A549 (cell line): ENCODE results near the gene SEC14L5. TPM values are rescaled to one million over a fixed set of nuclear protein-coding genes. Genes with fewer than 3 reads are reported as not detected.
A peak's percentile ranks its signal among the peaks of the same experiment; 100 is the strongest.

ENCODE experiments used
- ATAC-seq, 2 experiments: fragments of 200-7000 bp in 1 of 2; fragments of >200 bp in 1 of 2; cut with Nextera tagmentation in 1 of 2; cut with Tn5 transposase in 1 of 2; 3 replicates each; pipeline versions ENCODE4 v1.8.0 to v1.9.1; 2018 to 2020; ENCODE audit warnings: mild to moderate bottlenecking in 1 of 2, moderate library complexity in 1 of 2
- CTCF ChIA-PET: fragments of 300-600 bp; sonication (Branson Sonifier 250); formaldehyde crosslinking; extraction: SDS; loops from one replicate; lab custom pipeline; 2021; ENCODE audit warnings: antibody characterized with exemption, inconsistent platforms; lab: Yijun Ruan, JAX
- POLR2A ChIA-PET: fragments of 350-600 bp; formaldehyde crosslinking; extraction: SDS; loops from one replicate; lab custom pipeline; 2021; ENCODE audit warnings: antibody characterized with exemption, inconsistent platforms; lab: Yijun Ruan, JAX
- DNase-seq, 2 experiments: peaks; one replicate each; pipeline versions ENCODE4 v3.0.0 to v3.0.0-alpha.2; 2011 to 2016; ENCODE audit warnings: low read depth in 1 of 2, low spot score in 1 of 2
- FAIRE-seq: peaks from 2 replicates; lab custom pipeline; 2011; peaks lifted over from hg19 to GRCh38; lab: Jason Lieb, UNC
- H3K27ac ChIP-seq, 2 experiments: fragments of >200 bp; sonication (Bioruptor Twin); formaldehyde crosslinking; 3 replicates each; pipeline ENCODE4 v1.5.1; 2016 to 2017
- H3K4me1 ChIP-seq: fragments of >200 bp; sonication (Bioruptor Twin); formaldehyde crosslinking; 3 replicates; pipeline ENCODE4 v1.6.1; 2016
- H3K4me2 ChIP-seq: fragments of >200 bp; sonication (Bioruptor Twin); formaldehyde crosslinking; 3 replicates; pipeline ENCODE4 v1.6.1; 2016
- H3K4me3 ChIP-seq: fragments of >200 bp; sonication (Bioruptor Twin); formaldehyde crosslinking; 3 replicates; pipeline ENCODE4 v1.5.1; 2016
- H3K9me3 ChIP-seq: fragments of >200 bp; sonication (Bioruptor Twin); formaldehyde crosslinking; 3 replicates; pipeline ENCODE4 v1.6.1; 2016
- CHD2 ChIP-seq: fragments of 150-350 bp; IDR thresholded peaks from 2 replicates; pipeline ENCODE4 v1.6.1; 2014; ENCODE audit warnings: low read length; ENCODE audit not compliant: partially characterized antibody
- EHMT2 ChIP-seq: fragments of 200-600 bp; sonication (generic); IDR thresholded peaks from 2 replicates; pipeline ENCODE4 v1.6.1; 2016; ENCODE audit warnings: antibody characterized with exemption, low read depth, mild to moderate bottlenecking, moderate library complexity
- FOSL2 ChIP-seq, 2 experiments: fragments of 450-650 bp in 1 of 2; fragments of >200 bp in 1 of 2; sonication (Bioruptor Twin) in 1 of 2; formaldehyde crosslinking; IDR thresholded peaks; 2 replicates each; pipeline versions ENCODE4 v1.5.0 to v1.6.1; 2016 to 2020; ENCODE audit warnings: mild to moderate bottlenecking in 1 of 2, moderate library complexity in 1 of 2
- HOXB5 ChIP-seq: fragments of 250-450 bp; sonication (Bioruptor Pico); IDR thresholded peaks from 2 replicates; pipeline ENCODE4 v1.5.0; 2020; ENCODE audit warnings: mild to moderate bottlenecking, moderate library complexity
- JUNB ChIP-seq: fragments of >200 bp; sonication (Bioruptor Twin); formaldehyde crosslinking; IDR thresholded peaks from 2 replicates; pipeline ENCODE4 v1.6.1; 2016
- KDM5A ChIP-seq: fragments of 200-600 bp; sonication (generic); IDR thresholded peaks from 2 replicates; pipeline ENCODE4 v1.6.1; 2016; ENCODE audit warnings: antibody characterized with exemption, mild to moderate bottlenecking
- MAFK ChIP-seq: fragments of 450-650 bp; IDR thresholded peaks from 2 replicates; pipeline ENCODE4 v1.6.1; 2014; ENCODE audit not compliant: partially characterized antibody
- MYC ChIP-seq: IDR thresholded peaks from 2 replicates; pipeline ENCODE4 v1.6.1; 2012; ENCODE audit warnings: mild to moderate bottlenecking, inconsistent platforms, low read length, improper control_type of control experiment, borderline replicate concordance
- NR3C1 ChIP-seq: fragments of >200 bp; sonication (Bioruptor Twin); formaldehyde crosslinking; IDR thresholded peaks from 3 replicates; pipeline ENCODE4 v1.6.1; 2017
- PHF8 ChIP-seq: fragments of 200-600 bp; sonication (generic); IDR thresholded peaks from 2 replicates; pipeline ENCODE4 v1.6.1; 2016; ENCODE audit warnings: low read depth, mild to moderate bottlenecking, antibody characterized with exemption, moderate library complexity, borderline replicate concordance
- POLR2A ChIP-seq: IDR thresholded peaks from 2 replicates; pipeline ENCODE4 v1.6.1; 2012; ENCODE audit warnings: mild to moderate bottlenecking, low read length
- POLR2AphosphoS2 ChIP-seq: conservative IDR thresholded peaks from 2 replicates; pipeline ENCODE4 v1.6.1; 2012; ENCODE audit warnings: low read length, improper control_type of control experiment, inconsistent platforms
- RFX5 ChIP-seq: fragments of 450-650 bp; IDR thresholded peaks from 2 replicates; pipeline ENCODE4 v1.7.1; 2014; ENCODE audit warnings: antibody characterized with exemption, mild to moderate bottlenecking, moderate library complexity
- SMC3 ChIP-seq: fragments of >200 bp; sonication (Bioruptor Twin); formaldehyde crosslinking; IDR thresholded peaks from 3 replicates; pipeline ENCODE4 v1.6.1; 2018; ENCODE audit warnings: inconsistent platforms
- ZFP36 ChIP-seq: fragments of 450-650 bp; IDR thresholded peaks from 2 replicates; pipeline ENCODE4 v1.6.1; 2014; ENCODE audit warnings: borderline replicate concordance; ENCODE audit not compliant: partially characterized antibody
- WGBS: methylation state at CpG from one replicate; pipeline ENCODE4 v1.1.6; 2017; ENCODE audit errors: missing lambda C conversion rate; 5-methylcytosine and 5-hydroxymethylcytosine counted together
- polyA plus RNA-seq, 4 experiments: library from polyadenylated mRNA; depleted of rRNA in 3 of 4; stranded (reverse); fragments of >200 nt; fragmentation: RNase III in 1 of 4; extraction: RNeasy Plus Mini Kit Qiagen cat#74134 plus additional on column Dnase treatment in 1 of 4; gene quantifications; 2 replicates in 3 of 4; 3 replicates in 1 of 4; pipeline ENCODE4 v1.2.3, GENCODE V29; 2011 to 2017
- TF ChIP-seq, protein P1 (sequence below): fragments of >200 bp; sonication (Bioruptor Twin); formaldehyde crosslinking; IDR thresholded peaks from 2 replicates; pipeline ENCODE4 v1.6.1; 2016
- TF ChIP-seq, protein P2 (sequence below): fragments of >200 bp; sonication (Bioruptor Twin); formaldehyde crosslinking; IDR thresholded peaks from 3 replicates; pipeline ENCODE4 v1.6.1; 2016
- TF ChIP-seq, protein P3 (sequence below): fragments of 250-450 bp; sonication (Bioruptor Pico); IDR thresholded peaks from 2 replicates; pipeline ENCODE4 v1.5.0; 2020; ENCODE audit warnings: low read depth, mild to moderate bottlenecking, moderate library complexity
- TF ChIP-seq, protein P4 (sequence below): fragments of 250-450 bp; sonication (Bioruptor Pico); IDR thresholded peaks from 2 replicates; pipeline ENCODE4 v1.5.0; 2021; ENCODE audit warnings: mild to moderate bottlenecking, moderate library complexity, borderline replicate concordance
- TF ChIP-seq, protein P5 (sequence below): IDR thresholded peaks from 2 replicates; pipeline ENCODE4 v1.6.1; 2012; ENCODE audit warnings: low read depth, borderline replicate concordance
- TF ChIP-seq, protein P6 (sequence below): fragments of >200 bp; sonication (Bioruptor Twin); formaldehyde crosslinking; IDR thresholded peaks from 3 replicates; pipeline ENCODE4 v1.5.1; 2016
- TF ChIP-seq, protein P7 (sequence below): fragments of 150-350 bp; IDR thresholded peaks from 2 replicates; pipeline ENCODE4 v1.6.1; 2014; ENCODE audit warnings: low read depth, mild to moderate bottlenecking, low read length

SEC14L5 gene
- polyA plus RNA-seq, 2 of the 4 experiments (the other 2 are of a cell fraction) = 0.03 to 0.05 TPM

DNA sequence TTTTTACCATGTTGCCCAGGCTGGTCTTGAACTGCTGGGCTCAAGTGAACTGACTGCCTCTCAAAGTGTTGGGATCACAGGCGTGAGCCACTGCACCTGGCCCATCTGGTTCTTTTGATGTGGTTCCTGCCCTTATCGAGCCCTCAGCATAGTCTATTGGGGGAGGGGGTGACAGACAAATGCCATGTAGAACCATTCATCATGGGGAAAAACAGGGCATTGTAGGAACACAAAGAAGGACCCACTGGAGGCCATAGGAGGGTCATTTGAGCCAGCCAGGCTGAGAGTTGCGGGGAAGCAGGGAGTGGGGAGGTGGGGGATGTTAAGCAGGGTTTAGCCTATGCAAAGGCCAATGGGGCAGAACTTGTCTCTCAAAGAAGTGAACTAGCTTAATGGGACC, 11.9 kb downstream of the SEC14L5 start:
- FAIRE-seq (no peak), DNase-seq (no peak), ATAC-seq (no peak)
- Histone ChIP-seq H3K9me3 (no peaks in the 10 kb centered on the region), H3K4me2 (no peak overlapping the region), H3K4me3 (no peak overlapping the region), H3K4me1 (no peaks in the 10 kb centered on the region), H3K27ac (no peak overlapping the region)
- ChIA-PET POLR2A (no interaction called here), CTCF (interaction anchor here (0.5 to 1.3 kb wide), 2 partner anchors 122 to 249 kb away, joined by 3 read pairs; no protein-coding TSS in a partner anchor)
- 47% methylated on average over 3 of the region's 3 CpGs for WGBS
- TF ChIP-seq, protein P1, sequence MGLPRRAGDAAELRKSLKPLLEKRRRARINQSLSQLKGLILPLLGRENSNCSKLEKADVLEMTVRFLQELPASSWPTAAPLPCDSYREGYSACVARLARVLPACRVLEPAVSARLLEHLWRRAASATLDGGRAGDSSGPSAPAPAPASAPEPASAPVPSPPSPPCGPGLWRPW = no peak
- TF ChIP-seq, protein P2, sequence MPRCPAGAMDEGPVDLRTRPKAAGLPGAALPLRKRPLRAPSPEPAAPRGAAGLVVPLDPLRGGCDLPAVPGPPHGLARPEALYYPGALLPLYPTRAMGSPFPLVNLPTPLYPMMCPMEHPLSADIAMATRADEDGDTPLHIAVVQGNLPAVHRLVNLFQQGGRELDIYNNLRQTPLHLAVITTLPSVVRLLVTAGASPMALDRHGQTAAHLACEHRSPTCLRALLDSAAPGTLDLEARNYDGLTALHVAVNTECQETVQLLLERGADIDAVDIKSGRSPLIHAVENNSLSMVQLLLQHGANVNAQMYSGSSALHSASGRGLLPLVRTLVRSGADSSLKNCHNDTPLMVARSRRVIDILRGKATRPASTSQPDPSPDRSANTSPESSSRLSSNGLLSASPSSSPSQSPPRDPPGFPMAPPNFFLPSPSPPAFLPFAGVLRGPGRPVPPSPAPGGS = no peak
- TF ChIP-seq, protein P3, sequence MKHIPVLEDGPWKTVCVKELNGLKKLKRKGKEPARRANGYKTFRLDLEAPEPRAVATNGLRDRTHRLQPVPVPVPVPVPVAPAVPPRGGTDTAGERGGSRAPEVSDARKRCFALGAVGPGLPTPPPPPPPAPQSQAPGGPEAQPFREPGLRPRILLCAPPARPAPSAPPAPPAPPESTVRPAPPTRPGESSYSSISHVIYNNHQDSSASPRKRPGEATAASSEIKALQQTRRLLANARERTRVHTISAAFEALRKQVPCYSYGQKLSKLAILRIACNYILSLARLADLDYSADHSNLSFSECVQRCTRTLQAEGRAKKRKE = no peak
- TF ChIP-seq PHF8 (no peak), KDM5A (no peak), POLR2A (no peak), CHD2 (no peak), HOXB5 (CRISPR knock-in tag) (no peak), ZFP36 (no peak), SMC3 (no peak)

DNA sequence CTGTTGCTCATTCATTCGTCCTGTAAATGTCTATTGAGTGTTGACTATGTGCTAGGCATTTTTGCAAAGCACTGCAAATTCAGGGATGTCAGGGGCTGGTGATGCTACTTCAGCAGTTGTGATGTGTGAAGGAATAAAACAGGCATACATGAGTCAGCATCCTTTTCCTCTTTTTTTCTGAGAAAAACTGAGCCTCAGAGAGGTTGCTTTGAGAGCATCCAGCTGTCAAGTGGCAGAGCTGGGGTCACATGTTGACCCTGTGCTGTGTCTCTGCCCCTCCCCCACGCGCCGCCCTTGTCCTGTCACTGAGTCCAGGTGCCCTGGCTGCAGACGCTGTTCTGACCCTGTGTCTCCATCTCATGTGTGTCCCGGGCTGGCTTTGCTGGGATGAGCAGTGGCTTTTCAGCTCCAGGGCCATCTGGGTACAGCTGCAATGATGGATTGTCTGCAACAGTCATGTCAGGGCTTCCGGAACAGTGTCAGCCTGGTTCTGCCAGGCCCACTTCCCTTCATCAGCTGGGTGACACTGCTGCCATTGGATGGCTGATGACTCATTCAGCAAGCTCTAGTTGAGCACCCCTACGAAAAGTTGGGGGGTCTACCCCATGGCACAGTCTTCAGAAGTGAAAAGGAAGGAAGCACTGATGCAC, 14.9 kb downstream of the SEC14L5 start:
- H3K27ac ChIP-seq = no peak overlapping the region
- ChIA-PET POLR2A (no interaction called here), CTCF (interaction anchor here (0.6 to 1.0 kb wide), 2 partner anchors 16 to 17 kb away, joined by 3 read pairs; no protein-coding TSS in a partner anchor)
- H3K4me1 ChIP-seq = no peaks in the 10 kb centered on the region
- no peaks in the 10 kb centered on the region for H3K9me3 ChIP-seq
- no peak overlapping the region for H3K4me3 ChIP-seq
- no peak overlapping the region for H3K4me2 ChIP-seq
- FAIRE-seq (no peak), ATAC-seq (no peak), DNase-seq (no peak)
- 35% methylated on average over 8 of the region's 8 CpGs for WGBS
- TF ChIP-seq MAFK (peak; percentile 24), RFX5 (no peak)

DNA sequence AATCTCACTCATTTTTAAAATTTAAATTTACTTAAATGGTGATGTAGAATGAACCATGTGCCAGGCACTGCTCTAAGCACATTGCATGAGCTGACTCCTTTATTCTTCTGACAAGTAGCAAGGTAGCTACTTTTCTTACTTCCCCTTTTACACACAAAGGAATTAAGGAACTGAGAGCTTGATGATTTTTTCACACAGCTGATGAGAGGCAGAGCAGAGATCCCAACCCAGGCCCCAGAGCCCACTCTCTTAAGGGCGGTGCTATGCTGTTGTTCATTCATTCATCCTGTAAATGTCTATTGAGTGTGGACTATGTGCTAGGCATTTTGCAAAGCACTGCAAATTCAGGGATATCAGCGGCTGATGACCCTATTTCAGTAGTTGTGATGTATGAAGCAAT, 17.9 kb downstream of the SEC14L5 start:
- FAIRE-seq (no peak), DNase-seq (no peak), ATAC-seq (no peak)
- Histone ChIP-seq H3K4me2 (no peak overlapping the region), H3K9me3 (no peaks in the 10 kb centered on the region), H3K4me1 (no peaks in the 10 kb centered on the region), H3K4me3 (no peak overlapping the region), H3K27ac (no peak overlapping the region)
- no peak for TF ChIP-seq ZFP36
- TF ChIP-seq NR3C1 = no peak
- no peak for TF ChIP-seq MYC
- TF ChIP-seq FOSL2 (IDR thresholded peaks at IDR 0.05) = no peak
- TF ChIP-seq FOSL2 (CRISPR knock-in tag; IDR thresholded peaks at IDR 0.05) = no peak
- TF ChIP-seq, protein P4, sequence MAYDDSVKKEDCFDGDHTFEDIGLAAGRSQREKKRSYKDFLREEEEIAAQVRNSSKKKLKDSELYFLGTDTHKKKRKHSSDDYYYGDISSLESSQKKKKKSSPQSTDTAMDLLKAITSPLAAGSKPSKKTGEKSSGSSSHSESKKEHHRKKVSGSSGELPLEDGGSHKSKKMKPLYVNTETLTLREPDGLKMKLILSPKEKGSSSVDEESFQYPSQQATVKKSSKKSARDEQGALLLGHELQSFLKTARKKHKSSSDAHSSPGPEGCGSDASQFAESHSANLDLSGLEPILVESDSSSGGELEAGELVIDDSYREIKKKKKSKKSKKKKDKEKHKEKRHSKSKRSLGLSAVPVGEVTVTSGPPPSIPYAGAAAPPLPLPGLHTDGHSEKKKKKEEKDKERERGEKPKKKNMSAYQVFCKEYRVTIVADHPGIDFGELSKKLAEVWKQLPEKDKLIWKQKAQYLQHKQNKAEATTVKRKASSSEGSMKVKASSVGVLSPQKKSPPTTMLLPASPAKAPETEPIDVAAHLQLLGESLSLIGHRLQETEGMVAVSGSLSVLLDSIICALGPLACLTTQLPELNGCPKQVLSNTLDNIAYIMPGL (CRISPR knock-in tag) = no peak
- no peak for TF ChIP-seq EHMT2
- no peak for TF ChIP-seq HOXB5 (CRISPR knock-in tag)
- TF ChIP-seq, protein P5, sequence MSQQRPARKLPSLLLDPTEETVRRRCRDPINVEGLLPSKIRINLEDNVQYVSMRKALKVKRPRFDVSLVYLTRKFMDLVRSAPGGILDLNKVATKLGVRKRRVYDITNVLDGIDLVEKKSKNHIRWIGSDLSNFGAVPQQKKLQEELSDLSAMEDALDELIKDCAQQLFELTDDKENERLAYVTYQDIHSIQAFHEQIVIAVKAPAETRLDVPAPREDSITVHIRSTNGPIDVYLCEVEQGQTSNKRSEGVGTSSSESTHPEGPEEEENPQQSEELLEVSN = no peak
- no peak for TF ChIP-seq JUNB
- TF ChIP-seq, protein P6, sequence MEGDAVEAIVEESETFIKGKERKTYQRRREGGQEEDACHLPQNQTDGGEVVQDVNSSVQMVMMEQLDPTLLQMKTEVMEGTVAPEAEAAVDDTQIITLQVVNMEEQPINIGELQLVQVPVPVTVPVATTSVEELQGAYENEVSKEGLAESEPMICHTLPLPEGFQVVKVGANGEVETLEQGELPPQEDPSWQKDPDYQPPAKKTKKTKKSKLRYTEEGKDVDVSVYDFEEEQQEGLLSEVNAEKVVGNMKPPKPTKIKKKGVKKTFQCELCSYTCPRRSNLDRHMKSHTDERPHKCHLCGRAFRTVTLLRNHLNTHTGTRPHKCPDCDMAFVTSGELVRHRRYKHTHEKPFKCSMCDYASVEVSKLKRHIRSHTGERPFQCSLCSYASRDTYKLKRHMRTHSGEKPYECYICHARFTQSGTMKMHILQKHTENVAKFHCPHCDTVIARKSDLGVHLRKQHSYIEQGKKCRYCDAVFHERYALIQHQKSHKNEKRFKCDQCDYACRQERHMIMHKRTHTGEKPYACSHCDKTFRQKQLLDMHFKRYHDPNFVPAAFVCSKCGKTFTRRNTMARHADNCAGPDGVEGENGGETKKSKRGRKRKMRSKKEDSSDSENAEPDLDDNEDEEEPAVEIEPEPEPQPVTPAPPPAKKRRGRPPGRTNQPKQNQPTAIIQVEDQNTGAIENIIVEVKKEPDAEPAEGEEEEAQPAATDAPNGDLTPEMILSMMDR = no peak
- TF ChIP-seq, protein P3 = no peak
- TF ChIP-seq, protein P7, sequence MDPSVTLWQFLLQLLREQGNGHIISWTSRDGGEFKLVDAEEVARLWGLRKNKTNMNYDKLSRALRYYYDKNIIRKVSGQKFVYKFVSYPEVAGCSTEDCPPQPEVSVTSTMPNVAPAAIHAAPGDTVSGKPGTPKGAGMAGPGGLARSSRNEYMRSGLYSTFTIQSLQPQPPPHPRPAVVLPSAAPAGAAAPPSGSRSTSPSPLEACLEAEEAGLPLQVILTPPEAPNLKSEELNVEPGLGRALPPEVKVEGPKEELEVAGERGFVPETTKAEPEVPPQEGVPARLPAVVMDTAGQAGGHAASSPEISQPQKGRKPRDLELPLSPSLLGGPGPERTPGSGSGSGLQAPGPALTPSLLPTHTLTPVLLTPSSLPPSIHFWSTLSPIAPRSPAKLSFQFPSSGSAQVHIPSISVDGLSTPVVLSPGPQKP = no peak
- TF ChIP-seq POLR2AphosphoS2 = no peak
- ChIA-PET POLR2A (no interaction called here), CTCF (interaction anchor here (1.0 kb wide), 1 partner anchor 20 kb away, joined by 3 read pairs; no protein-coding TSS in a partner anchor)
- 50% methylated on average over 2 of the region's 2 CpGs for WGBS
